ENCODE results near the gene TBCD.

The TBCD gene

GRCh38 chr17:82891911-82892310 is 140.0 kb downstream of the TBCD start:
- no peak for TF ChIP-seq CTCF (IDR thresholded peaks at IDR 0.05; ENCODE audit: control insufficient read depth, extremely low read depth, insufficient read depth)
- H3K4me3 ChIP-seq (ENCODE audit: low read depth, low read length) = no peak overlapping the region
- no peak for DNase-seq (ENCODE audit: low read depth)

- no peak for TF ChIP-seq CTCF (IDR thresholded peaks at IDR 0.05; ENCODE audit: control insufficient read depth, extremely low read depth, insufficient read depth)
- DNase-seq (ENCODE audit: low read depth) = no peak
- H3K4me3 ChIP-seq (ENCODE audit: low read depth, low read length) = no peak overlapping the region
Measured at GRCh38 chr17:82892899-82893565, 141.2 kb downstream of the TBCD start.

- no peak for DNase-seq (ENCODE audit: low read depth)
- TF ChIP-seq CTCF (IDR thresholded peaks at IDR 0.05; ENCODE audit: control insufficient read depth, extremely low read depth, insufficient read depth) = no peak
- no peak overlapping the region for H3K4me3 ChIP-seq (ENCODE audit: low read depth, low read length)
Measured at GRCh38 chr17:82893779-82894178, 141.9 kb downstream of the TBCD start.

GRCh38 chr17:82894389-82894788 is 142.5 kb downstream of the TBCD start:
- no peak for DNase-seq (ENCODE audit: low read depth)
- no peak overlapping the region for H3K4me3 ChIP-seq (ENCODE audit: low read depth, low read length)
- no peak for TF ChIP-seq CTCF (IDR thresholded peaks at IDR 0.05; ENCODE audit: control insufficient read depth, extremely low read depth, insufficient read depth)

DNA sequence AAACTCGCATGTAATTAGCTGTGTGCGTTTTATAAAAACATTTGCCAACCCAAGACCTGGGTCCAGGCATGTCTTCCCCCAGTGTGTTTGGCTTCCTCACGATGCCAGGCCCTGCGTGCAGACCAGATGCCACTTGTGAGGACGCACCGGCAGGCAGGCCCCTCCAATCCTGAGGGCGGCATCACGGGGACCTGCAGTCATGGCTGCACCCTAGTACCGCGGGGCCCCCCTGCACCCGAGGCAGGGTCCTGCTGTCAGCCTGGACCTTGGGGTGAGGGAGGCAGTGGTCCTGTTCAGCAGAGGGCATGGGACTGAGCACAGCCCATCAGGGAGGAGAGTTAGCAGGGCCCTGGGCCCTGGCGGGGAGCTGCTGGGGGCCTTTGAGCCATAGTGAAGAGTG is 143.2 kb downstream of the TBCD start:
- no peak for DNase-seq (ENCODE audit: low read depth)
- H3K4me3 ChIP-seq (ENCODE audit: low read depth, low read length) = no peak overlapping the region
- no peak for TF ChIP-seq CTCF (IDR thresholded peaks at IDR 0.05; ENCODE audit: control insufficient read depth, extremely low read depth, insufficient read depth)

DNA sequence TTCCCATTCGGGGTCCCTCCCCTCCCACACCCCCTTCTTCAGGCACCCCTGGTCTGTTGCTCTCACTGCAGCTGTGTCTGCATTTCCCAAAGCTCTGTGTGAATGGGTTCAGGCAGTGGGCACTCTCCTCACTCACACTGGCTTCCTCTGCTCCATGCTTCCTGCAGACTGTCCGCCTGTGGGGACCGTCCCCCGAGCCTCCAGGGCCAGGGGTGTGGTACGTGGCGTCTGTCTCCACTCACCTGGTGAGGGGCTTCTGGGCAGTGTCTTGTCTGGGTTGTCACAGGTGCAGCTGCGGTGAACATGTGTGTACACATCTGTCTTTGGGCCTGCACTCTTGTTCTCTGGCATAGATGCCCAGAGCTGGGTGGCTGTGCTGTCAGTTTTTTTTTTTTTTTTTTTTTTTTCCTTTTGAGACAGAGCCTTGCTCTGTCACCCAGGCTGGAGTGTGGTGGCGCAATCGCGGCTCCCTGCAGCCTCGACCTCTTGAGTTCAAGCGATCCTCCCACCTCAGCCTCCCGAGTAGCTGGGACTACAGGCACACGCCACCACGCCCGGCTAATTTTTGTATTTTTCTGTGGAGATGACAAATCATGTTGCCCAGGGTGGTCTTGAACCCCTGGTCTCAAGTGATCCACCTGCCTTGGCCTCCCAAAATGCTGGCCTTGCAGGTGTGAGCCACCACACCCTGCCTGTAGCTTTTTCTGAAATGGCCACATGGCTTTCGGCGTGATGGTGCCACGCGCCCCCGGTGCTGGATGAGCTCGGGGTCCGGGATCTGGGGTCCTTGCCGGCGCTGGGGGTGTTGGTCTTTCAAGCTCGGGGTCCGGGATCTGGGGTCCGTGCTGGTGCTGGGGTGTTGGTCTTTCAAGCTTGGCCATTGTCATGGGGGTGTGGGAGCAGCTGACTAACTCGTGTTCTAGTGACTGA is 144.5 kb downstream of the TBCD start:
- TF ChIP-seq CTCF (IDR thresholded peaks at IDR 0.05; ENCODE audit: control insufficient read depth, extremely low read depth, insufficient read depth) = no peak
- no peak overlapping the region for H3K4me3 ChIP-seq (ENCODE audit: low read depth, low read length)
- no peak for DNase-seq (ENCODE audit: low read depth)

All from LNCaP clone FGC (cell line).